Measurements from ENCODE around the gene CCR8. TPM values are rescaled to one million over a fixed set of nuclear protein-coding genes. Genes with fewer than 3 reads are reported as not detected.

Gene CCR8
- total RNA-seq, 2 donors from 2014 or later, result not detected

DNA sequence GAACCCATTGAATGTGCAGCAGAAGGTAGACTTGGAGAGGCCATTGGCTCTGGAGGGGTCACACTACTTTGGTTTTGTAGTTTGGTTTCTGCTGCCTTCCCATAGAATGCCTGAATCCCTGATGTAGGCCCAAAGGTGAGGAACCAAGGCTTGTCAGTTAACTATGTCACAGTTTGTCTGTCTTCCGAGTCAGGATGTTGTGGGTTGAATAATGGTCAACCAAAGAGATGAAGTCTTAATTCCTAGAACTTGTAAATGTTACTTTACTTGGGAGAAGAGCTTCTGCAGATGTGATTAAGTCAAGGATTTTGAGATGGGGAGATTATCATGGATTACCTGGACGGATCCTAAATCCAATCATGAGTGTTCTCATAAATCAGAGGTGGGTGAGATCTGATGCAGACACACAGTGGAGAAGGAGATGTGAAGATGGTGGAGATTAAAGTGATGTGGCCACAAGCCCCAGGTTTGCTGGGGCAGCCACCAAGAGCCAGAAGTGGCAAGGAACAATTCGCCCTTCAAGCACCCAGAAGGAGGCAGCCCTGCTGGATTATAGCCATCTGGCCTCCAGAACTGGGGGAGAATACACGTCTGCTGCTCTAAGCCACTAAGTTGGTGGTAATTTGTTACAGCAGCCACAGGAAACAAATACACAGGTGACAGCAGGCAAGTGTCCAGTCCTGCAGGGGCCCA, 2.3 kb upstream of the CCR8 start:
- Histone ChIP-seq H3K9me3 (no peaks in the 10 kb centered on the region), H3K27me3 (no peaks in the 10 kb centered on the region), H3K36me3 (replicated peaks in 1 of 2; ENCODE audit: insufficient read depth in 1 of 2, low read depth in 2 of 2) (no peaks in the 10 kb centered on the region), H3K4me3 (no peak overlapping the region), H3K27ac (no peak overlapping the region), H3K4me1 (no peaks in the 10 kb centered on the region)
- no peak for DNase-seq
- TF ChIP-seq CTCF (IDR thresholded peaks at IDR 0.05) (no peak), POLR2A (IDR thresholded peaks at IDR 0.05) (no peak)
- WGBS, 2 donors, result 84 to 89% methylated on average over 4 of the region's 4 CpGs
- intact Hi-C loops (cut with DNase I), result no loop called here
- ATAC-seq, result no peak

- ATAC-seq, result no peak
- no peak for DNase-seq
- Histone ChIP-seq H3K9me3 (no peaks in the 10 kb centered on the region), H3K4me1 (no peaks in the 10 kb centered on the region), H3K36me3 (replicated peaks in 1 of 2; ENCODE audit: insufficient read depth in 1 of 2, low read depth in 2 of 2) (no peaks in the 10 kb centered on the region), H3K4me3 (no peak overlapping the region), H3K27ac (no peak overlapping the region), H3K27me3 (no peaks in the 10 kb centered on the region)
- intact Hi-C loops (cut with DNase I), result no loop called here
- WGBS, 2 donors, result 80 to 90% methylated on average over 4 of the region's 4 CpGs
- TF ChIP-seq CTCF (IDR thresholded peaks at IDR 0.05), result no peak
- TF ChIP-seq POLR2A (IDR thresholded peaks at IDR 0.05), result no peak
These were observed 1.7 kb upstream of the CCR8 start for GRCh38 chr3:39327746-39328349.

DNA sequence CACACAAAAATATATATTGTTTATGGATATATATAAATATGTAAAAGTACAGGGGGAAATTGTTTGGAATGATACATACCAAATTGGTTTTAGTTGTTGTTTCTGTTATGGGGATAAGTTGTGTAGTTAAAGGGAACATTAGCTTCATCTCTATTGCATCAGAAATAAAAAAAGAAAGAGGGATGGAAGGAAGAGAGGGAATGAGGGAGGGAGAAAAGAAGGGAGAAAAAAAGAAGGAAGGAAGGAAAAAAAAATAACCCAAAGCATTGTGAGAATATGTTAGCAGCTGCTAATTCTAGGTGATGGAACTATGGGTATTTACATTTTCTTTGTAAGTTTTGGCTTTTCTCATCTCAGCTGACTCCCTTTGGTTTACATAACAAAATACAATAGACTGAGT, 1.3 kb downstream of the CCR8 start:
- TF ChIP-seq POLR2A (IDR thresholded peaks at IDR 0.05) (no peak), CTCF (IDR thresholded peaks at IDR 0.05) (no peak)
- Histone ChIP-seq H3K27ac (no peak overlapping the region), H3K36me3 (replicated peaks in 1 of 2; ENCODE audit: insufficient read depth in 1 of 2, low read depth in 2 of 2) (no peaks in the 10 kb centered on the region), H3K4me3 (no peak overlapping the region), H3K4me1 (no peaks in the 10 kb centered on the region), H3K27me3 (no peaks in the 10 kb centered on the region), H3K9me3 (no peaks in the 10 kb centered on the region)
- ATAC-seq (no peak), DNase-seq (no peak)
- intact Hi-C loops (cut with DNase I), result no loop called here

GRCh38 chr3:39332525-39332924, 3.0 kb downstream of the CCR8 start:
- Histone ChIP-seq H3K4me1 (no peaks in the 10 kb centered on the region), H3K36me3 (replicated peaks in 1 of 2; ENCODE audit: insufficient read depth in 1 of 2, low read depth in 2 of 2) (no peaks in the 10 kb centered on the region), H3K27me3 (no peaks in the 10 kb centered on the region), H3K4me3 (no peak overlapping the region), H3K27ac (no peak overlapping the region), H3K9me3 (no peaks in the 10 kb centered on the region)
- intact Hi-C loops (cut with DNase I), result no loop called here
- DNase-seq (no peak), ATAC-seq (no peak)
- WGBS, 2 donors, result 94 to 97% methylated on average over 3 to 4 of the region's 4 CpGs
- TF ChIP-seq POLR2A (IDR thresholded peaks at IDR 0.05) (no peak), CTCF (IDR thresholded peaks at IDR 0.05) (no peak)

DNA sequence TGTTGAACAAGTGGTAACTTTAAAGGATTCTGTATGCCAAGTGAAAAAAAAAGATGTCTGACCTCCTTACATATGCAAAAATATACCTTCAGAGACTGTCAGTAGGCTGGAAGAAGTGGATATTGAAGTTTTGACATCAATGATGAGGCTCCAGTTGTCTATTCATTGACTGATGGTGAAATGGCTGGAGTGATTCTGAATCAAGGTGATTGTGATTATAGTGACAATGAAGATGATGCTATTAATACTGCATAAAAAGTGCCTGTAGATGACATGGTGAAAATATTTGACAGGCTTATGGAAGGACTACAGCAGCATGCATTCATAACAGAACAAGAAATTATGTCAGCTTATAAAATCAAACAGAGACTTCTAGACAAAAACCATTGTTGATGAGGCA, 4.1 kb downstream of the CCR8 start:
- Histone ChIP-seq H3K9me3 (no peaks in the 10 kb centered on the region), H3K4me1 (no peaks in the 10 kb centered on the region), H3K27me3 (no peaks in the 10 kb centered on the region), H3K27ac (no peak overlapping the region), H3K36me3 (replicated peaks in 1 of 2; ENCODE audit: insufficient read depth in 1 of 2, low read depth in 2 of 2) (no peaks in the 10 kb centered on the region), H3K4me3 (no peak overlapping the region)
- TF ChIP-seq POLR2A (IDR thresholded peaks at IDR 0.05), result no peak
- TF ChIP-seq CTCF (IDR thresholded peaks at IDR 0.05), result no peak
- ATAC-seq (no peak), DNase-seq (no peak)
- intact Hi-C loops (cut with DNase I), result no loop called here
